SW480 (cell line): ENCODE measurements around the gene PCDHA8.
"Not testable (repeated sequence)": the region's sequence is repeated elsewhere in the genome, so short reads cannot be mapped to it uniquely, and the experiment has no call there.

Experiments
- DNase-seq: peaks from one replicate; pipeline ENCODE4 v3.0.0-alpha.2; 2016; ENCODE audit warnings: low spot score

Gene PCDHA8

DNA sequence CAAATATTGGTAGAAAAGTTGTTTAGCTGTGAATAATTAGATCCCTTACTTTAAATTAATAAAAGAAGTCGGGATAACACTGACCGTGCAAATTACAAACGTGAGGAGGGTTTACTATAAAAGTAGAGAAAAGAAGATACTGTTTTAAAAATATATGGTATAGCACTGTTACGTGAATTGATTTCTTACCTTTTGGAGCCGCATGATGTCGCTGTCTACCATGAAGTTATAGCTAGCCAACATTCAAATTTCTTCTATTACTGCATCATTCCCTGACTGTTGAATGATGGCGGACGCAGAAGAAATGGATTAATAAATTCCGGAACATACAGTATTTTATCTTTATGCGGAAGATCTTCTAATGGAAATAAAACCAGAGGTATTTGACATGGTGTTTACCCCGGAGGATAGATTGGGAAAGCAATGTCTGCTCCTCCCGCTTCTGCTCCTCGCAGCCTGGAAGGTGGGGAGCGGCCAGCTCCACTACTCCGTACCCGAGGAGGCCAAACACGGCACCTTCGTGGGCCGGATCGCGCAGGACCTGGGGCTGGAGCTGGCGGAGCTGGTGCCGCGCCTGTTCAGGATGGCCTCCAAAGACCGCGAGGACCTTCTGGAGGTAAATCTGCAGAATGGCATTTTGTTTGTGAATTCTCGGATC is 13.2 kb upstream of the PCDHA8 start, which contains the start of gene PCDHA6:
TSS of gene PCDHA6 (plus strand) at position 257 of the 658 bp plus-strand sequence. CDS start at position 389, 132 bp downstream.
- no peak for DNase-seq

DNA sequence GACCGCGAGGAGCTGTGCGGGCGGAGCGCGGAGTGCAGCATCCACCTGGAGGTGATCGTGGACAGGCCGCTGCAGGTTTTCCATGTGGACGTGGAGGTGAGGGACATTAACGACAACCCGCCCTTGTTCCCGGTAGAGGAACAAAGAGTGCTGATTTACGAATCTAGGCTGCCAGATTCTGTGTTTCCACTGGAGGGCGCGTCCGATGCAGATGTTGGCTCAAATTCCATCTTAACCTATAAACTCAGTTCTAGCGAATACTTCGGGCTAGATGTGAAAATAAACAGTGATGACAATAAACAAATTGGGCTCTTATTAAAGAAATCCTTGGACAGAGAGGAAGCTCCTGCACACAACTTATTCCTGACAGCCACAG is 12.6 kb upstream of the PCDHA8 start:
- DNase-seq = no peak

DNA sequence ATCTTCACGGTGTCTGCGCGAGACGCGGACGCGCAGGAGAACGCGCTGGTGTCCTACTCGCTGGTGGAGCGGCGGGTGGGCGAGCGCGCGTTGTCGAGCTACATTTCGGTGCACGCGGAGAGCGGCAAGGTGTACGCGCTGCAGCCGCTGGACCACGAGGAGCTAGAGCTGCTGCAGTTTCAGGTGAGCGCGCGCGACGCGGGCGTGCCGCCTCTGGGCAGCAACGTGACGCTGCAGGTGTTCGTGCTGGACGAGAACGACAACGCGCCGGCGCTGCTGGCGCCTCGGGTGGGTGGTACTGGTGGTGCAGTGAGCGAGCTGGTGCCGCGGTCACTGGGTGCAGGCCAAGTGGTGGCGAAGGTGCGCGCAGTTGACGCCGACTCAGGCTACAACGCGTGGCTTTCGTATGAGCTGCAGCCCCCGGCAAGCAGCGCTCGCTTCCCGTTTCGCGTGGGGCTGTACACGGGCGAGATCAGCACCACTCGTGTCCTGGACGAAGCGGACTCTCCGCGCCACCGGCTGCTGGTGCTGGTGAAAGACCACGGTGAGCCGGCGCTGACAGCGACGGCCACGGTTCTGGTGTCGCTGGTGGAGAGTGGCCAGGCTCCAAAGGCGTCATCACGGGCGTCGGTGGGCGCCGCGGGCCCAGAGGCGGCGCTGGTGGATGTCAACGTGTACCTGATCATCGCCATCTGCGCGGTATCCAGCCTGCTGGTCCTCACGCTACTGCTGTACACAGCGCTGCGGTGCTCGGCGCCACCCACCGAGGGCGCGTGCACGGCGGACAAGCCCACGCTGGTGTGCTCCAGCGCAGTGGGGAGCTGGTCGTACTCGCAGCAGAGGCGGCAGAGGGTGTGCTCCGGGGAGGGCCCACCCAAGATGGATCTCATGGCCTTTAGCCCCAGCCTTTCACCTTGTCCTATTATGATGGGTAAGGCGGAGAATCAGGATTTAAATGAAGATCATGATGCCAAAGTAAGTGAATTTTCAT is 11.2 kb upstream of the PCDHA8 start:
- DNase-seq = not testable (repeated sequence)

DNA sequence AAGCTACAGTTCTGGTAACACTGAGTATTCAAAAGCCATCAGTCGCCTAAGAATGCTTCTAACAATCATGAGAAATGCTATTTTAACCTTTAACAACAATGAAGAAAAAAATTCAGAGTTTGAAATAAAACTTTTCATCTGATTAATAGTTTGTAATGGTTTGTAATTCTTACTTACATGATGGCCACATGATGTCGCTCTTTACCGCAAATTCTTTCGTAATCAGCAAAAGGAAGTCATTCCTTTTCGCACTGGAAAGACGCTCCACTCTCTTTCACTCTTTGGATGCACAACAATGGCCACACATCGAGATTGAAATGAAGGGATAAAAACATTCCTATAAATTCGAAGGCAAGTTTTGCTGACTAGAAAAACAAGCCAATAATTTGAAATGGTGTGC is 7.0 kb upstream of the PCDHA8 start, which contains the start of gene PCDHA7:
TSS of gene PCDHA7 (plus strand) at position 277 of the 400 bp plus-strand sequence. CDS start at position 392, 115 bp downstream.
- DNase-seq = no peak

DNA sequence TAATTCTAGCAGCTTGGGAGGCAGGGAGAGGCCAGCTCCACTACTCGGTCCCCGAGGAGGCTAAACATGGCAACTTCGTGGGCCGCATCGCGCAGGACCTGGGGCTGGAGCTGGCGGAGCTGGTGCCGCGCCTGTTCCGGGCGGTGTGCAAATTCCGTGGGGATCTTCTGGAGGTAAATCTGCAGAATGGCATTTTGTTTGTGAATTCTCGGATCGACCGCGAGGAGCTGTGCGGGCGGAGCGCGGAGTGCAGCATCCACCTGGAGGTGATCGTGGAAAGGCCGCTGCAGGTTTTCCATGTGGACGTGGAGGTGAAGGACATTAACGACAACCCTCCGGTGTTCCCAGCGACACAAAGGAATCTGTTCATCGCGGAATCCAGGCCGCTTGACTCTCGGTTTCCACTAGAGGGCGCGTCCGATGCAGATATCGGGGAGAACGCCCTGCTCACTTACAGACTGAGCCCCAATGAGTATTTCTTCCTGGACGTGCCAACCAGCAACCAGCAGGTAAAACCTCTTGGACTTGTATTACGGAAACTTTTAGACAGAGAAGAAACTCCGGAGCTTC is 6.5 kb upstream of the PCDHA8 start:
- DNase-seq = not testable (repeated sequence)

DNA sequence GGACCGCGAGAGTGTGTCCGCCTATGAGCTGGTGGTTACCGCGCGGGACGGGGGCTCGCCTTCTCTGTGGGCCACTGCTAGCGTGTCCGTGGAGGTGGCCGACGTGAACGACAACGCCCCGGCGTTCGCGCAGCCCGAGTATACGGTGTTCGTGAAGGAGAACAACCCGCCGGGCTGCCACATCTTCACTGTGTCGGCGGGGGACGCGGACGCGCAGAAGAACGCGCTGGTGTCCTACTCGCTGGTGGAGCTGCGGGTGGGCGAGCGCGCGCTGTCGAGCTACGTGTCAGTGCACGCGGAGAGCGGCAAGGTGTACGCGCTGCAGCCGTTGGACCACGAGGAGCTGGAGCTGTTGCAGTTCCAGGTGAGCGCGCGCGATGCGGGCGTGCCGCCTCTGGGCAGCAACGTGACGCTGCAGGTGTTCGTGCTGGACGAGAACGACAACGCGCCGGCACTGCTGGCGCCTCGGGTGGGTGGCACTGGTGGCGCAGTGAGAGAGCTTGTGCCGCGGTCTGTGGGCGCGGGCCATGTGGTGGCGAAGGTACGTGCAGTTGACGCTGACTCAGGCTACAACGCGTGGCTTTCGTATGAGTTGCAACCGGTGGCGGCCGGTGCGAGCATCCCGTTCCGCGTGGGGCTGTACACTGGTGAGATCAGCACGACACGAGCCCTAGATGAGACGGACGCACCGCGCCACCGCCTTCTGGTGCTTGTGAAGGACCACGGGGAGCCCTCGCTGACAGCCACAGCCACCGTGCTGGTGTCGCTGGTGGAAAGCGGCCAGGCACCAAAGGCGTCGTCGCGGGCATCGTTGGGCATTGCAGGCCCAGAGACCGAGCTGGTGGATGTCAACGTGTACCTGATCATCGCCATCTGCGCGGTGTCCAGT is 5.1 kb upstream of the PCDHA8 start:
- no peak for DNase-seq

DNA sequence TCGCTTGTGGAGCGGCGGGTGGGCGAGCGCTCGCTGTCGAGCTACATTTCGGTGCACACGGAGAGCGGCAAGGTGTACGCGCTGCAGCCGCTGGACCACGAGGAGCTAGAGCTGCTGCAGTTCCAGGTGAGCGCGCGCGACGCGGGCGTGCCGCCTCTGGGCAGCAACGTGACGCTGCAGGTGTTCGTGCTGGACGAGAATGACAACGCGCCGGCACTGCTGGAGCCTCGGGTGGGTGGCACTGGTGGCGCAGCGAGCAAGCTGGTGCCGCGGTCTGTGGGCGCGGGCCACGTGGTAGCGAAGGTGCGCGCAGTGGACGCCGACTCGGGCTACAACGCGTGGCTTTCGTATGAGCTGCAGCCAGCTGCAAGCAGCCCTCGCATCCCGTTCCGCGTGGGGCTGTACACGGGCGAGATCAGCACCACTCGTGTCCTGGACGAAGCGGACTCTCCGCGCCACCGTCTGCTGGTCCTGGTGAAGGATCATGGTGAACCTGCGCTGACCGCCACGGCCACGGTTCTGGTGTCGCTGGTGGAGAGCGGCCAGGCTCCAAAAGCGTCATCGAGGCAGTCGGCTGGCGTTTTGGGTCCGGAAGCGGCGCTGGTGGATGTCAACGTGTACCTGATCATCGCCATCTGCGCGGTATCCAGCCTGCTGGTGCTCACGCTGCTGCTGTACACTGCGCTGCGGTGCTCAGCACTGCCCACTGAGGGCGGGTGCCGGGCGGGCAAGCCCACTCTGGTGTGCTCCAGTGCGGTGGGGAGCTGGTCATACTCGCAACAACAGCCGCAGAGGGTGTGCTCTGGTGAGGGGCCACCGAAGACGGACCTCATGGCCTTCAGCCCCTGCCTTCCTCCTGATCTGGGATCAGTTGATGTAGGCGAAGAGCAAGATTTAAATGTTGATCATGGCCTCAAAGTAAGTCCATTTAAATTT is 2.1 kb downstream of the PCDHA8 start:
- no peak for DNase-seq

DNA sequence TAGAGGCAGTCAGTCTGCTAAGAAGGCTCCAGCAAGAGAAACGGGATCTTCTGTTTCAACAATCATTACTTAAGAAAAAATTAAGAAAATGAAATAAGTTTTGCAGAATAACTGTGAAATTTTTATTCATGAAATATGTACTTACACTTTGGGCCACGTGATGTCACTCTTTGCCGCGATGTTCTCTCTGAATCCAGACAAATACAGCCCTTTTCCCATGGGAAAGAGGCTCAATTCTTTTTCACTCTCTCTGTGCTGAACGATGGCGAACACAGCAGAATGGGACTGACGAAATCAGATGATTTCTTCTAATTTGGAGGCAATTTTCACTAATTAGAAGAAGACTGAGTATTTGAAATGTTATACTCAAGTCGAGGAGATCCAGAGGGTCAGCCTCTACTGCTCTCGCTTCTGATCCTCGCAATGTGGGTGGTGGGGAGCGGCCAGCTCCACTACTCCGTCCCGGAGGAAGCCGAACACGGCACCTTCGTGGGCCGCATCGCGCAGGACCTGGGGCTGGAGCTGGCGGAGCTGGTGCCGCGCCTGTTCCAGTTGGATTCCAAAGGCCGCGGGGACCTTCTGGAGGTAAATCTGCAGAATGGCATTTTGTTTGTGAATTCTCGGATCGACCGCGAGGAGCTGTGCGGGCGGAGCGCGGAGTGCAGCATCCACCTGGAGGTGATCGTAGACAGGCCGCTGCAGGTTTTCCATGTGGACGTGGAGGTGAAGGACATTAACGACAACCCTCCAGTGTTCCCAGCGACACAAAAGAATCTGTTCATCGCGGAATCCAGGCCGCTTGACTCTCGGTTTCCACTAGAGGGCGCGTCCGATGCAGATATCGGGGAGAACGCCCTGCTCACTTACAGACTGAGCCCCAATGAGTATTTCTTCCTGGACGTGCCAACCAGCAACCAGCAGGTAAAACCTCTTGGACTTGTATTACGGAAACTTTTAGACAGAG is 7.4 kb downstream of the PCDHA8 start, which contains the start of gene PCDHA9:
TSS of gene PCDHA9 (plus strand) at position 244 of the 964 bp plus-strand sequence. CDS start at position 358, 114 bp downstream.
- DNase-seq = not testable (repeated sequence)

DNA sequence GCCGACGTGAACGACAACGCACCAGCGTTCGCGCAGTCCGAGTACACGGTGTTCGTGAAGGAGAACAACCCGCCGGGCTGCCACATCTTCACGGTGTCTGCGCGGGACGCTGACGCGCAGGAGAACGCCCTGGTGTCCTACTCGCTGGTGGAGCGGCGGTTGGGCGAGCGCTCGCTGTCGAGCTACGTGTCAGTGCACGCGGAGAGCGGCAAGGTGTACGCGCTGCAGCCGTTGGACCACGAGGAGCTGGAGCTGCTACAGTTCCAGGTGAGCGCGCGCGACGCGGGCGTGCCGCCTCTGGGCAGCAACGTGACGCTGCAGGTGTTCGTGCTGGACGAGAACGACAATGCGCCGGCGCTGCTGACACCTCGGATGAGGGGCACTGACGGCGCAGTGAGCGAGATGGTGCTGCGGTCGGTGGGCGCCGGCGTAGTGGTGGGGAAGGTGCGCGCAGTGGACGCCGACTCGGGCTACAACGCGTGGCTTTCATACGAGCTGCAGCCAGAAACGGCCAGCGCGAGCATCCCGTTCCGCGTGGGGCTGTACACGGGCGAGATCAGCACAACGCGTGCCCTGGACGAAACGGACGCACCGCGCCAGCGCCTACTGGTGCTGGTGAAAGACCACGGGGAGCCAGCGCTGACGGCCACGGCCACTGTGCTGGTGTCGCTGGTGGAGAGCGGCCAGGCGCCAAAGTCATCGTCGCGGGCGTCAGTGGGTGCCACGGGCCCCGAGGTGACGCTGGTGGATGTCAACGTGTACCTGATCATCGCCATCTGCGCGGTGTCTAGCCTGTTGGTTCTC is 9.0 kb downstream of the PCDHA8 start:
- DNase-seq = not testable (repeated sequence)

DNA sequence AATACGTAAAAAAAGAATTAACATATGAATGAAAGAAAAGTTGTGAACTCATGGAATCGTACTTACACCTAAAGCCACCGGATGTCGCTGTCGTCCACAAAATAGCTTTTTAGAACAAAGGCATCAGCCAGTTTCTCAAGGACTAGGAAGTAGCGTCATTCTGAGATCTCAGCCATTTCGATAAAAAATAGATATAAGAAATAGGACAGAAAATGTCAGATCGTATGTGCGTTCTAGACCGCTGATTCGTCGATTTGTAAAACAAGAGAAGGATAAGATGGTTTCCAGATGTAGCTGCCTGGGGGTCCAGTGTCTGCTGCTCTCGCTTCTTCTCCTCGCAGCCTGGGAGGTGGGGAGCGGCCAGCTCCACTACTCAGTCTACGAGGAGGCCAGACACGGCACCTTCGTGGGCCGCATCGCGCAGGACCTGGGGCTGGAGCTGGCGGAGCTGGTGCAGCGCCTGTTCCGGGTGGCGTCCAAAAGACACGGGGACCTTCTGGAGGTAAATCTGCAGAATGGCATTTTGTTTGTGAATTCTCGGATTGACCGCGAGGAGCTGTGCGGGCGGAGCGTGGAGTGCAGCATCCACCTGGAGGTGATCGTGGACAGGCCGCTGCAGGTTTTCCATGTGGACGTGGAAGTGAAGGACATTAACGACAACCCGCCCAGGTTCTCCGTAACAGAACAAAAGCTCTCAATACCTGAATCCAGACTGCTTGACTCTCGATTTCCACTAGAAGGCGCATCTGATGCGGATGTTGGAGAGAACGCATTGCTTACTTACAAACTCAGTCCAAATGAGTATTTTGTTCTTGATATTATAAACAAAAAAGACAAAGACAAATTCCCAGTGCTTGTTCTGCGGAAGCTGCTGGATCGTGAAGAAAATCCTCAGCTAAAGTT is 15.0 kb downstream of the PCDHA8 start, which contains the start of gene PCDHA10:
TSS of gene PCDHA10 (plus strand) at position 126 of the 903 bp plus-strand sequence. CDS start at position 278, 152 bp downstream.
- no peak for DNase-seq

DNA sequence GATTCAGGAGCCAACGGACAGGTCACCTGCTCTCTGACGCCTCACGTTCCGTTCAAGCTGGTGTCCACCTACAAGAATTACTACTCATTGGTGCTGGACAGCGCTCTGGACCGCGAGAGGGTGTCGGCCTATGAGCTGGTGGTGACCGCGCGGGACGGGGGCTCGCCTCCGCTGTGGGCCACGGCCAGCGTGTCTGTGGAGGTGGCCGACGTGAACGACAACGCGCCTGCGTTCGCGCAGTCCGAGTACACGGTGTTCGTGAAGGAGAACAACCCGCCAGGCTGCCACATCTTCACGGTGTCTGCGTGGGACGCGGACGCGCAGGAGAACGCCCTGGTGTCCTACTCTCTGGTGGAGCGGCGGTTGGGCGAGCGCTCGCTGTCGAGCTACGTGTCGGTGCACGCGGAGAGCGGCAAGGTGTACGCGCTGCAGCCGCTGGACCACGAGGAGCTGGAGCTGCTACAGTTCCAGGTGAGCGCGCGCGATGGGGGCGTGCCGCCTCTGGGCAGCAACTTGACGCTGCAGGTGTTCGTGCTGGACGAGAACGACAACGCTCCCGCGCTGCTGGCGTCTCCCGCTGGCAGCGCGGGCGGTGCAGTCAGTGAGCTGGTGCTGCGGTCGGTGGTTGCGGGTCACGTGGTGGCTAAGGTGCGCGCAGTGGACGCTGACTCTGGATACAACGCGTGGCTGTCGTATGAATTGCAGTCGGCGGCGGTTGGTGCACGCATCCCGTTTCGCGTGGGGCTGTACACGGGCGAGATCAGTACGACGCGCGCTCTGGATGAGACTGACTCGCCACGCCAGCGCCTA is 16.4 kb downstream of the PCDHA8 start:
- no peak for DNase-seq

DNA sequence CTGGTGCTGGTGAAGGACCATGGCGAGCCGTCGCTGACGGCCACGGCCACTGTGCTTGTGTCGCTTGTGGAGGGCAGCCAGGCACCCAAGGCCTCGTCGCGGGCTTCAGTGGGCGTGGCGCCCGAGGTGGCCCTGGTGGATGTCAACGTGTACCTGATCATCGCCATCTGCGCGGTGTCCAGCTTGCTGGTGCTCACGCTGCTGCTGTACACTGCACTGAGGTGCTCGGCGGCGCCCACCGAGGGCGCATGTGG is 16.9 kb downstream of the PCDHA8 start:
- DNase-seq = no peak

DNA sequence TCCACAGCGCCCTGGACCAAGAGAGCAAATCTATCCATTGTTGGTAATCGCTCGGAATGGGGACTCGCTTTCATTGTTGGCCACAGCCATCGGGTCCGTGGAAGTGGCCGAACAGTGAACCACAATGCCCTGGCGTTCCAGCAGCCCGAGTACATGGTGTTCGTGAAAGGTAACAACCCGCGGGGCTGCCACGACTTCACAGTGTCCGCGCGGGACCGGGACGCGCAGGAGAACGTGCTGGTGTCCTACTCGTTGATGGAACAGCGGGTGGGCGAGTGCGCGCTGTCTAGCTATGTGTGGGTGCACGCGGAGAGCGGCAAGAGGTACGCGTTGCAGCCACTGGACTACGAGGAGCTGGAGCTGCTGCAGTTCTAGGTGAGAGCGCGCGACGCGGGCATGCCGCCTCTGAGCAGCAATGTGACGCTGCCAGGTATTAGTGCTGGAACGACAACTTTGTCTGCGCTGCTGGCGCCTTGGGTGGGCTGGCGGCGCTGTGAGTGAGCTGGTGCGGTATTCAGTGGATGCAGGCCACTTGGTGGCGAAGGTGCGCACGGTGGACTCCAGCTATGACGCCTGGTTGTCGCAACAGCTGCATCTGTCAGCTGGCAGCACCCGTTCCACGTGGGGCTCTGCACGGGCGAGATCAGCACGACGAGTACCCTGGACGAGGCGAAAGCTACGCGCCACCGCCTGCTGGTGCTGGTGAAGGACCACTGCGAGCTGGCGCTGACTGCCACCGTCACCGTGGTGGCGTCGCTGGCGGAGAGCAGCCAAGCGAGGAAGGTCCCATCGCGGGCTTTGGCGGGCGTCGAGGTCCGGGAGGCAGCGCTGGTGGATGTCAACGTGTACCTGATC is 21.7 kb downstream of the PCDHA8 start:
- no peak for DNase-seq

DNA sequence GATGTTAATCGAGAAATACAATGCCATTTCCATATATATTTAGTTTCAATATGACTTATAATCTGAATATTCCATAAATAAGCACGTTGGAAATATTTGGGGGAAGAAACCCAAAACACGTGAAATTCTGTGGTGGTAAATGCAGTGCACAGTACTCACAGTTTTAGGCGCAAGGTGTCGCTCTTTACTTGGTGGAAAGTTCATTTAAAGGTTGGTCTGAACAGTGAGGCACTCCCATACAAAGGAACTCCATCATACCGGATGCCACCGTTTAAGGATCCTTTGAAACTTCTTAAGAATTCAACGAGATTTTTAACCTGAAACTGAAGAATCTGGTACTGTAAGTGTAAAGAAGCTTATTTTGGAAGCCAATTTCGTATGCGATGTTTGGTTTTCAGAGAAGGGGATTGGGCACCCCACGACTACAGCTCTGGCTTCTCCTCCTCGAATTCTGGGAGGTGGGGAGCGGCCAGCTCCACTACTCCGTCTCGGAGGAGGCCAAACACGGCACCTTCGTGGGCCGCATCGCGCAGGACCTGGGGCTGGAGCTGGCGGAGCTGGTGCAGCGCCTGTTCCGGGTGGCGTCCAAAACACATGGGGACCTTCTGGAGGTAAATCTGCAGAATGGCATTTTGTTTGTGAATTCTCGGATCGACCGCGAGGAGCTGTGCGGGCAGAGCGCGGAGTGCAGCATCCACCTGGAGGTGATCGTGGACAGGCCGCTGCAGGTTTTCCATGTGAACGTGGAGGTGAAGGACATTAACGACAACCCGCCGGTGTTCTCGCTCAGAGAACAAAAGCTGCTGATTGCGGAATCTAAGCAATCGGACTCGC is 28.0 kb downstream of the PCDHA8 start, which contains the start of gene PCDHA11:
TSS of gene PCDHA11 (plus strand) at position 237 of the 834 bp plus-strand sequence. CDS start at position 384, 147 bp downstream.
- DNase-seq = peak; percentile 22
